HPDE6-E6E7 (cell line): ENCODE measurements around the gene TLL2.

Source experiments
- DNase-seq: peaks from one replicate; pipeline ENCODE4 v3.0.0; 2011; ENCODE audit warnings: missing footprints; ENCODE audit errors: extremely low spot score

Gene TLL2

GRCh38 chr10:96421995-96422394, 91.7 kb downstream of the TLL2 start:
- DNase-seq = no peak

- no peak for DNase-seq
Observed at GRCh38 chr10:96420228-96421009, 93.3 kb downstream of the TLL2 start.

- no peak for DNase-seq
Observed at GRCh38 chr10:96419351-96419750, 94.4 kb downstream of the TLL2 start.

GRCh38 chr10:96418582-96418981, 95.1 kb downstream of the TLL2 start:
- DNase-seq = no peak

- no peak for DNase-seq
Observed at GRCh38 chr10:96417441-96417840, 96.3 kb downstream of the TLL2 start.

- no peak for DNase-seq
Observed at GRCh38 chr10:96416643-96417042, 97.1 kb downstream of the TLL2 start.

GRCh38 chr10:96415891-96416554, 97.7 kb downstream of the TLL2 start:
- no peak for DNase-seq

GRCh38 chr10:96415150-96415890, 98.4 kb downstream of the TLL2 start:
- DNase-seq = no peak

- no peak for DNase-seq
Observed at GRCh38 chr10:96414303-96414702, 99.4 kb downstream of the TLL2 start.

GRCh38 chr10:96413151-96413787, 100.5 kb downstream of the TLL2 start:
- DNase-seq = no peak

- DNase-seq = no peak
Observed at GRCh38 chr10:96411716-96412320, 101.9 kb downstream of the TLL2 start.

- no peak for DNase-seq
Observed at GRCh38 chr10:96410296-96410695, 103.4 kb downstream of the TLL2 start.

GRCh38 chr10:96408201-96408600, 105.5 kb downstream of the TLL2 start:
- DNase-seq = no peak

GRCh38 chr10:96407560-96408069, 106.1 kb downstream of the TLL2 start:
- DNase-seq = no peak

- no peak for DNase-seq
Observed at GRCh38 chr10:96406091-96406490, 107.6 kb downstream of the TLL2 start.

- no peak for DNase-seq
Observed at GRCh38 chr10:96402417-96403305, 111.1 kb downstream of the TLL2 start.

GRCh38 chr10:96401036-96401435, 112.7 kb downstream of the TLL2 start:
- no peak for DNase-seq

GRCh38 chr10:96400465-96400864, 113.3 kb downstream of the TLL2 start:
- no peak for DNase-seq

GRCh38 chr10:96397902-96398301, 115.8 kb downstream of the TLL2 start:
- no peak for DNase-seq
